Hepatic stellate cell (primary cell): Measurements from ENCODE around the gene MEOX2.

ENCODE experiments used
- DNase-seq: peaks from one replicate; pipeline ENCODE4 v3.0.0; 2011; ENCODE audit warnings: low spot score

The MEOX2 gene

DNA sequence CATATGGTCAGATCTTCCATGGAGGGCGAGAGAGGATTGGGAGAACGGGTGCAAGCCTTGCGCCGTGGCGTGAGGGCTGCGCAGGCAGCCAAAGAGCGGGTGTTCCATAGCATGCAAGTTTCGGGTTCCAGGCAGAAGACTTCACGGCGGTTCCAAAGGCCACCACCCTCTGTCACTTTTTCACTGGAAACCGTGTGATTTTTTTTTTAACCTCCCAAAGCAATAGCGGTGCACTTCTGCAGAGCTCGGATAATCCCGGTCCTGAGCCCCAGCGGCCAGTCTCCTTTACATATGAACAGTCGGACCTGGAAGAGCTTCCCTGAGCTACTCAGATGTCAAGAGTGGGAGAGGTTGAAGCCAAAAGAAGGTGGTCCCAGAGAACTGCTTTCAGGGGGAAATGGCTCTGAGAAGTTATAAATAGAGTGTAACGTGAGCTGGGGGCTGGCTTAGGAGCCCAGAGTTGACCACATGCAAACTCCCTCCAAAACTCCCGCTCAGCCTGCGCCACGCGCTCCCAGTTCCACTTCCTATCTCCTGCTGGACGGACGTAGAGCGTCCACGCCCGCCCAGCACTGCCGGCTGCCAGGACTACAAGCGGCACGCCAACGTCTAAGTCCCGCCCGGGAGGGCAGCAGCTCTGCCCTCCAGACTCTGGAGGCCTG, at the start of gene MEOX2:
Gene MEOX2, minus strand, starts transcription at position 389 of the 662 bp plus-strand sequence. Its CDS starts 281 bp downstream, at position 108.
- peak; percentile 72 for DNase-seq

DNA sequence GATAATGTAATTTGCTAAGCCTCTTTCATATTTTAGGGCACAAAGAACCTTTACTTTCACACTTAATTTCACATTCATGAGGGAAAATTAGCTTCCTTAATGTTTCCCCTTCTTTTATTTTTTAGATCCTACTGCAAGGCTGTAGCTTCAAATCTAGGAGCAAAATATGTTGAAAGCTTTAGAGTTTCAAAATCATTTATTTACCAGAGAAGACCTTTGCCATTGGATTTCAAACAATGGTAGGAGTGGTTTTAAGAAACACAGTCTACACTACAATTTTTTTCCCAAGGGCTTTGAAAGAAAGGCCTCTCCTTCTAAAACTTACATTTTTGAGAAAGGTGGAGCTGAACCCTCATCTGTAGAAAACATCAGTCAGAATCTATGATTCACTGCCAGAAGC, 43.3 kb upstream of the MEOX2 start:
- DNase-seq, result no peak

DNA sequence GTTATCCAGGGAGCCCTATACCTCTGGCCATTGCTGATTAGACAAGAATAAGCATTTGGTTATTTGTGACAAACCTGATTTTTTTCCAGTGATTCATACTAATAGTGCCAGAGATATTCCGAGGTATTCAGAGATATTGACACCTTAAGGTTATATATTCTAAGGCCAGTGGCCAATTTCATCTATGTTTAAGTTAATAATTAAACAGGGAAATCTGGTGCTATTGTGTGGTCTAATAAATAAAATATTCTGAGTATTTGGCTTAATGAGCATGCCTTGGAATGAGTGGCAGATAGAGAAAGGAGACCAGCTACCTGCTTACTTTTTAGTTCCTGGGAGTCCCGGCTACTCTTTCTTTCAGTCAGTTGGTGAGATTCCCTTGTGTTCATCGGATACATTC, 38.6 kb upstream of the MEOX2 start:
- DNase-seq, result no peak

DNA sequence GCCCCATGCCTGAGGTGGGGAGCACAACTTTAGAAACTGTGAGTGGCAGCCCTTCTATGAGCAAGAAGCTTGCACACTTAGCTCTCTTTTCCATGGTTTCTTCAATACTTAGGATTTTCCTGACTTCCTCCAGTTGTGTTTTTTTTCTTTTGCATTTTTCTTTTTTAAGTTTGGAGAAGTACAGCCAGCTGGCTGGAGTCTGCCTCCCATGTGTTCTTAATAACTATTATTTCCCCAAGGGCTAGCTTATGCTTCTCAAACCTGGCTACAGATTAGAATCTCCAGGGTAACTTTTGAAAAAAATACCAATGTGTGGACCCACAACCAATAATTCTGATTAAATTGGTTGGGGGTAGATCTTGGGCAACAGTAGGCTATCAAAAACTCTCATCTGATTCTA, 37.4 kb upstream of the MEOX2 start:
- DNase-seq, result no peak

DNA sequence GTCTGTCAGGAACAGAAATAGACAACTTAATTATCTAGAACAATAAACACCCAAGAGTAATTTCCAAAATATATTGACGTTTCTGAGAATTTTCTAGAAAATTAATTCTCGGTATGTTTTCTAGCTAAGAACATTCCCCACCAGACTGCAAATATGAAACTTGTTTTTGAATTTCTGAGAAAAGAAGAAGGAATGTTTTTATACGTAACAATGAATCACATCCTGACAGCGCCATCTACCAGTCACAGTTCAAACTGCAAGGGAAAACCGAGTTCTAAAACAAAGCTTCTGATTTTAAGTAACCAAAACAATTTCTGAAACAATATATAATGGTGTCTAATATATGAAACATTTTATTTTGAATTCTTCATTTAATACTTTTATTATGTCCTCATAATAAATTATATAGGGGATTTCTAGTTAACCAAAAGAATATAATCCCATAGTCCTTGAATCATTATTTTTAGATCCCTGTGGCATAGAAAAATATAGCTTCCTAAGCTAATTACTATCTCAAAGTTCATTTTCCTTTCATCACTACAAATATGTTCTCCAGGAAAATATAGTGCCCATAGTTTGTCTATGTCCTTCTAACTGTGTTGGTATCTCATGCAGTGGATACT, 34.5 kb upstream of the MEOX2 start:
- DNase-seq, result no peak

DNA sequence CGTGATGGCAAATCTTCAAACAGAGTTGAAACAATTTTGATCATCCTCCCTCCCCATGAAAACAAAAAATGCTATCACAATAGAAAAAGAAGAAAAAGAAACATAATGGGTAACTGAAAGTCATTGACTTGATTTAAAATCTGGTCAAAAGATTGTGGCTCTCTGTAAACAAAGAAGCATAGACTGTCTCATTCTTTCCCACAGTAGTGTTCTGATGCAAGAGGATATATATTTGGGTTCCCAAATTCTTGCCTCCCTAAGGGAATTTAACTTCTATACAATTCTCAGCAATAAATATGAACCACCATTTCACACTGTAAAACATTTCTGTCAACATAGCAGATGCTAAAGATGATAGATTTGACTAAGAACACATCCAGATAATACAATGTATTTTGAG, 32.8 kb upstream of the MEOX2 start:
- no peak for DNase-seq

DNA sequence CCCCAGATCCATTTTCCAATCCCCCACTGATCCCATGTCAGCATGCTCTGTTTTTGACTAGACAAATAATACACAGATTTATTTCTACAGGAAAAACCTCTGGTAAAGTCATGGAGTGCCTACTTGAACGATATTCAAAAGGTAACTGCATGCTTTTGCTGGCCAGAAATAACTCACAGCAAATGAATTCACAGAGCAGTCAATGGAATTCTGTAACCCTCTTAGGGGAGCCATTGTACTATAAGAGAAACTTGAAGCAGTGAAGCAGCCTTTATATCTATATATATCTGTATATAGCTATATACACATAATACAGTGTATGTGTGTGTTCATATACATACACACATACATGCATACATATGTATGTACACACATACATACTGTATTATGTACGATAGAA, 29.0 kb upstream of the MEOX2 start:
- no peak for DNase-seq

GRCh38 chr7:15709978-15710377, 23.5 kb upstream of the MEOX2 start:
- no peak for DNase-seq

GRCh38 chr7:15707570-15707969, 21.1 kb upstream of the MEOX2 start:
- DNase-seq, result no peak

GRCh38 chr7:15703732-15704131, 17.2 kb upstream of the MEOX2 start:
- DNase-seq, result no peak

DNA sequence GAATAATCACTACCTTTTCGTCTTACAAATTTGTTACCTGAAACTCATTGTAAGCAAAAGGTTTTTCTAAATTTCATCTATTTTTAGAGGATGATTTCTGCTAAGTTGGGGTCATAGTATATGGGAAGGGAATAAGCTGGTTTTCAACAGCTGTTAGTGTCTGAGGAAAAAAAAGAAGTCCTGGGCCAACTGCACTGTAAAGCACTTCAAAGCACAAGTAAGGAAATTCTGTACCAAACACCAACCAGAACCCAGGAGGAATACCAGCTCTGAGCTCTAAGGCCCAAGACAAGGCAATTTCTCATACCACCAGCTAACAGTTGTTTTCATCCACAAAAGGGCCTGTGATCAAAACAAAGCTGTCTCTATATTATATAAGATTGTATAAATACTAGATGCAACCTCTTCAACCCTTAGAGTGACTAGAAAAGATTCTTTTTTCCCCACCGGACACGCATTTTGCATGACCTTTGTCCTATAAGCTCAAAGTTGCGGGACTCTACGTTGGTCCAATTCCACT, 6.1 kb upstream of the MEOX2 start:
- DNase-seq, result no peak

DNA sequence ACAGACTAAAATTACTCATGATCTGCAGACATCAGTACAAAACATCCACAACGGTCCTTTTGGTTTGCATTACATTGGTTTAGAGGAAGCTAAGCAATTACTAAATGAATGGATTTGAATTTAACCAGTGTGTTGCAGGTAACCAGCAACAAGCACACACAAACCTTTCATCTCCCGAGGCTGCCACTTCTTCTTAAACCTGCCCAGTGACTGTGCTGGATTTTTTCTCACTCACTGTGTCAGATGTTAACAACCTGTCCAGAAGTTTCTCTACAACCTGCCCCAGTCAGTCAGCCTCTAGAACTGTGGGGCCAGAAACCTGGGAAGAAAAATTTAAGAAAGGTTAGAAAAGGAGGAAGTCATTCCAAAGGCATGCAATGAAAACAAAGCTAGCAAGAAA, 2.4 kb upstream of the MEOX2 start:
- DNase-seq, result no peak

DNA sequence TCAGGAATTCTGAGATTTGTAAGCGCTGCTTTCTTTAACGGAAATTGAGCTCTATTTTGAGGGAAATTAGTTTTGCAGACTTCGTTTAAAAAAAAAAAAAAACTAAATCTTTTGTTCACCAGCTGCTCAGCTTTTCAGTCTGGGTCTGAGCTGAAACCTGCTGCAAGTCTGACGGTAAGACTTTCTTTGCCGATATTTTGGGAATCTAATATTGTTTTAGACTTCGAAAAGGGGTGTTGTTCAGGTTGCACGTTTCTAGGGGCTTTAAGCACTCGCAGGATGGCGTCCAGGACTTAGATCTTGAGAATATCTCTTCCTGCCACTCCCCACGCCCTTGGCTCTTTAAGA, 1.8 kb upstream of the MEOX2 start:
- no peak for DNase-seq

DNA sequence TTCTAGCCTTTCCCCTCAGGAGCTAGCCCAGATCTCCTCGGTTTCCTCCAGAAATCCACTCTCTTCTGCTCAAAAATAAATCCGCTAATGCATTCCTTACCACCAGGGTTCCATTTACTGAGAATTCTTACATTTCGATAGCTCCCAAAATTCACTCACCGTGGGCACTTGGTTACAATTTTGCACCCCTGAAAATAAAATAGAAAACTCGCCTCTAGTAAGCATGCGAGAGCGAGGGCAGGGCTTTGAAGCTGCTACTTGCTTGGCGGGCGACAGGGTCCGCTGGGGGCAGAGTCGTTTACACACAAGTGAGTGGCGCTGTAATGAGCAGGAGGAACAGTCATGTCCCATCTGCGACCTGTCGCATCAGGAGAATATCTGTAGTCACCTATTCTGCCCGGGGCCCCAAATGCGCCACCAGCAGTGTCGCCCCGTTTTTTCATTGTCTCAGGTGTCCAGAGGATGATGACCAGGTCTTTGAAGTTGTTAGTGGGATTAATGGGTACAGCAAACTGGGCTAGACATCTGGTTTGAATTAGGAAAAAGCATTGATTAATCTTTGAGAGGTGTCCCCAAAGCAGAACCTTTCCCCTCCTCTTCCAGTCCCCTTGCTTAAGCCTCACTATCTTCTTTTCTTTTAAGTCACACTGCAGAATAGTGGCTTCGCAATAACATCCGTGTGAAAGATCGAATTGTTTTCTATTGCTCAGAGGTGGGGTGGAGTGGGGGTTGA, 1.2 kb upstream of the MEOX2 start:
- DNase-seq, result no peak

DNA sequence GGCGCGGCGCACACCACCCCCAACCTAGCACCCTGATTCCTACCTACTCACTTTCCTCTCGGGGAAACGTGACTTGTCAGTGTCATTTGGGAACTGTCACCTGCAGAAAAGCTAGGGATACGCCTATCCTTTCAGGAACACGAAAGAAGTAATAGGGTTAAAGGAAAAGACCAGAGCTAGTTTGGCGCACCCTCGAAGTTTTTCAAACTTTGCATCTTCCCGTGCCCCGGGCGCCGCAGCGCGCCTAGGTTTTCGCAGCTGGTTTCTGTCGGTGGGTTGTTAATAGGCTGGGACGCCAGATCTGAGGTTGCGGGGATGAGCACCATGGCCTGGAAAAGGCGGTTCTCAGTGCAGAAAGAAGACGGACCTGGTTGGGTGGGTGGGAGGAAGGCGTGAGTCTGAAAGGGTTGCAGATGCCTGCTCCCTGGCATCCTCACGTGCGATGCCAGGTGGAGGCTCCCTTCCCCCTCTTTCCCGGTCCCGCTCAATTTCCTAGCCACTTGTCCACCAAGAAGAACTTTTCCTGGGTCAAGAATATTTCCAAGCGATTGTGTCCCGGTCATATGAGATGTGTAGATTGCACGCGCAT, 568 bp upstream of the MEOX2 start:
- peak; percentile 11 for DNase-seq

GRCh38 chr7:15685358-15686294, 857 bp downstream of the MEOX2 start:
- peak; percentile 36 for DNase-seq

DNA sequence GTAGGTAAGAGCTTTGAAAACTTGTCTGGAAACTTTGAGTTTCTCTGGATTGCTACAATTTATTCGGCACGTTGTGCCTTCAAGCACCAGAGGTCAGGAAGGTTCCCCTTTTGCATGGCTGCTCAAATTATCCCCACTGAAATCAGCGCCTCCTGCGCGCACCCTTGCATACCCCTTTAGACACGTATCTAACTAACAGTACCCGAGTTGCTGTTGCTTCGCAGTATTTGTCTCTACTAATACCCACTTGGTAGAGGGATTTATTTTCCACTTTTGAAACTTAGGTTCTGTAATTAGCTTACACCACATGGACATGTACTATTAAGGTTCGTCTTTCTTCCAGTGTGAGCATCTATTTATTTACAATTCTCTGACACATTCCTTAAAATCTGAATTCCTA, 1.6 kb downstream of the MEOX2 start:
- DNase-seq, result peak; percentile 6

GRCh38 chr7:15684111-15684800, 2.2 kb downstream of the MEOX2 start:
- no peak for DNase-seq

DNA sequence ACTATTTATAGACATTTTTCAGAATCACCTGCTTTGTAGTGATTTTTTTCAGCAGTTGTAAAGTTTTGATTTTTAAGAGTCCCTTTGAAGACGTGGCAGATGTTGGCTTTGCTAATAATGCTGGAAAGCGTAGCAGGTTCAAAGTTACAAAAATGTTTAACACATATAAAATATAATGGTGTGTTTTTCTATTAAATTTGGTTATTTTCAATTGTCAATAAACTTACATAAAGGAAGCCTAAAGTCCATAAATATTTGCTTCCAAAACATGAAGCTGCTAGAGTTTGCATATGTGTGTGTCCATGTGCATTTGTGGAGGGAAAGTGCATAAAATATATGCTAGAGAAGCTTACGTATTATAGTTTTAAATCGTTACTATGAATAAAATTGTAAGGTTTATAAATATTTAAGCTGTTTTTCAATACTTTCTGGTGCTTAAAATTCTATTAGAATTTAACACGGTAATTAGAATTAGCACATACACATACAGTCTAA, 3.7 kb downstream of the MEOX2 start:
- DNase-seq, result no peak

- DNase-seq, result no peak
These were observed 4.4 kb downstream of the MEOX2 start for GRCh38 chr7:15682111-15682510.

DNA sequence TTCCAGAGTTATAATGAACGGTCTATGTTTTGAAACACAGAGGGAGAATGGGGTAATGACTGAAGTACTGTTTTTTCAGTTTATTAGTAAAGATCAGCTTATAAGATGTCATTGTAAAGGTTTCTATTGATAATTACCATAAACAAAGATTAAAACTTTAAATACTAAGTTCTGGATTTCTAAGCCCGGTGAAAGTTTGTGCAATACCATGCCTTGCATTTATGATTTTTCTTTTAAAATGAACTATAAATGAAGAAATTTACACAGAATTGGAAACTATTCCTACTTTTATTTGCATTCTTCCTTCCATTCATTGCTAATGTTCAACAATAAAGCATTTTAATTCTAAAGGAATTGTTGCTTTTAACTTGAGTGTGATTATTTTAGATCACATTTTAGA, 4.9 kb downstream of the MEOX2 start:
- DNase-seq, result no peak
